Fibroblast of upper back skin (primary cell): Measurements from ENCODE around the gene DLEU7.
A peak's percentile ranks its signal among the peaks of the same experiment; 100 is the strongest.

ENCODE experiments used
- DNase-seq: peaks from one replicate; pipeline ENCODE4 v3.0.0-alpha.2; 2013

The DLEU7 gene

DNA sequence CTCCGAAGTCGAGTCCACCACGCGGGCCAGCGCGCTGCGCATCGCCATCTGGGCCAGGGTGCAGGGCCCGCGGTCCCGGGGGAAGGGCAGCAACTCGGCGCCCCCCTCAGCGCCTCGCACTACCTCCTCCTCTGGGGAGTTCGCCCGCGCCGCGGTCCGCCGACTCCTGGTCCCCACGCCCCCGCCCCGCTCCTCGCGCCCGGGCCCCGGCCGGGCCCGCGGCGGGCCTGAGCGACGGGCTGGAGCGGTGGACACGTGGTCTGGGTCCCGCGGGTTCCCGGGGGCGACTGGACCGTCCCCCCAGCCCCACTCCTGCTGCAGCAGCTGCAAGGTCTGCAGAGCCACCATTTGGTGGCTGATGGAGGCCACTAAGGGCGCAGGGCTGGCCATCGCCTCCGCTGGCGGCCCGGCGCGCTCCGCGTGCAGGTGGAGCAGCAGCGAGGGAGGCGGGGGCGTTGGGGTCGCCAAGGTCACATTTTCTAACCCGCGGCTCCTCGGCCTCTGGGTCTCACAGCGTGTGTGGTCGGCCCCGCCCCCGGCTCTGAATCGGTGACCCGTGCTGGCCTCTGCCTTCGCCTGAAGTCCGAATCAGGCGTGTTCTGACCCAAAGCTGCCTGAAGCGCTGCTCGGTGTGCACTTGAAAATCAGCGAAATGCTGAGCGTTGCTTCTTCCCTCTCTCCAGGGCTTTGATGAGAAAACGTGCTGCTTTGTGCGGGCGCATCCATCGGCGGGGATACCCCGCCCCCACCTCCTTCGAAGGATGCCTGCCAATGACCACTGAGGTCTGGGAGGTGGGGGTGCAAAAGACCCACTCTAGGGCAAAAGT lies at the start of gene DLEU7:
DLEU7 (minus strand) TSS at position 436 of the 827 bp plus-strand sequence; CDS start at position 390, 46 bp downstream.
- DNase-seq = no peak

DNA sequence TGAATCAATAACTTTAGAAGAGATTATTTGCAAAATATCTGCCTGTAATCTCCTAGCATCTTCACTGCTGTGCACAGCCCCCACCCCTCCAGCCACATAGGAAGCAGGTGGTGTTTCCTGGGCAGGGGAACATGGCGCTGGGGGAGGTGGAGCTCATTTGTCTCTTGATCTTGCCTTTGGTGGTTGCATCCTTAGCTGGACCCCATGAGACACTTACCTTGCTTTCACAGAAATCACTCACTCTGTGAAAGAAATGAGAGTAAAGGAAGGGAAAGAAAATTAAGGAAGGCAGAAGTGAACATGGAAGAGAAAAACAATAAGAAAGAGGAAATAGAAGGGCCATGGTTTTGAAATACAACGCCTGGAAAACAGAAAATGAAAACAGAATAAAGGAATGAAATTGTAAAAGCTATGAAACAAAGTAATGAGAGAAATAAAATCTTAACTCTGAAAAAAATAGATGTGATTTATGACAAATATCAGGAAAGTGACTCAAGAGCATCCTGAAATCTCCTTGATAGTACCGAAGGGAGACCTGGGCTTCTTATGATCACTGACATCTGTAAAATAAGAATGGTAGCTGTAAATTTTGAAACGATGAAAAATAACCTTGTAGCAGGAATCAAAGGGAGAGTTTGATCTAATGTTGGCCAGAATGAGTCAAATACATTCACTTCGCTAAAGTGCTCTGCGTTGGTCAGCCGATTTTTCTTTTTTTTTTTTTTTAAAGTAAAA lies 48.9 kb upstream of the DLEU7 start:
- no peak for DNase-seq

DNA sequence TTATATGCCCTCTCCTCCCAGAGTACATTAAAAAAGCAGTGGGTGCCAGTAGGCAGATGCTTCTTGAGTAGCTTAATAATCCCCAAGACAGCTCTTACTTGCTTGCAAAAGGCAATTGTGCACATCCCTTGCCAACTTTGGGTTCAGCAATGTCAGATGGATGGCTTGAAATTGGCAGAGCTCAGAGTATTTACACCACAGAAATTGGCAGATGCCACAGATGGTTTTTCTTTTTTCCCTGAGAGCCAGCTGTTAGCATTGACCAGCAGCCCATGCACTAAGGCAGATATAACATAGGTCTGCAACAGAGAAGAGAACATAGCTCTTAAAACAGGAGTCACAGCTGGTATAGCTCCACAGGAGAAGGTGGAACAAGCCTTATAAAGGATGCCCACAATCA lies 47.7 kb upstream of the DLEU7 start:
- no peak for DNase-seq

DNA sequence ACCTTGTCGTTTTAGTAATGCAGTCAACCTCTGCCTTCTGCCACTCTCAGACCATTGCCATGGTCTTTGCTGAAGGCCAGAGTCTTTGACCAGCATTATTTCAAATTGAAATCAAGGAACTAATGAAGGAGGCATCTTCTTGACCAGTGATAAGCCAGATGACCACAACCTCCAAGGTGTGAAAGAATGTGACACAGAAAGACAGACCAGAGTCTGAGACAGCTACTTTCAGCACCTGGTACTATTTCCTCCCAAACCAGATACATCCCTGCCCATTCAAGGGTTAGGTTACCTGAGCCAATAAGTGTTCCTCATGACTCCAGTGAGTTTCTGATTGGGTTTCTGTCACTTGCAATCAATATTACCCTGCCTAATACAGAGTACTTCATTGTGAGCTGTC lies 45.8 kb upstream of the DLEU7 start:
- DNase-seq = no peak

DNA sequence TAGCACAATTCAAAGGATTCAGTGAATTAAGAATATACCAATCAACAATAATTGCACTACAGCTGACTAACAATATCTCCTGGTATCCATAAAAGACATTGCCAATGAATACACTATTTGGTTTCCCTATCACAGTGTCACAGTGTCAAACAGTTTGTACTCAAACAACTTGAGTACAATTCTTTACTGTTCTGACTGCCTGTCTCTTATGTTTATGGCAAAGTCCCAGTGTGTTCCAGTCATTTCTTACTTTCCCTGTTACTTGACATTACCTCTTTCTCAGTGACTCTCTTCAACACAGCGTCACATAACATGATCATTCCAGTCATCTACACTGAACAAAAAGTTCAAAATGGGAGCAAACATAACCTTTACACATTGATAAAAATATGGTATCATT lies 44.9 kb upstream of the DLEU7 start:
- DNase-seq = no peak

DNA sequence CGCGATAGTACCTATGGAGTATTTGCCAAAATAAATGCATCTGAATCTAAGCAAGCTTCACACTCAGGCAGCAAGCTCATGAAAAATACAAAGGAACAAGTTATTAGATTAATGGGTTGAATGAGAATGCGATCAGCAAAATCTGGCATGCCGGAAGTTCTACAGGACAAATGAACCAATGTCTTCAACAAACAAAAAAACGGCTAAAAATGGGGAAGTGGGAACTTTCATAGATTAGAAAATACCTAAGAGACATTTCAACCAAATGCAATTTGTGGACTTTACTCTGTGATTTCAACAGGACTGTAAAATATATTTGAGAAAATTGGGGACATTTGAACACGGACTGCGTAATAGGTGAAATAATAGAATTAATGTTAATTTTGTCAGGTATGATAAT lies 43.7 kb upstream of the DLEU7 start:
- DNase-seq = no peak

DNA sequence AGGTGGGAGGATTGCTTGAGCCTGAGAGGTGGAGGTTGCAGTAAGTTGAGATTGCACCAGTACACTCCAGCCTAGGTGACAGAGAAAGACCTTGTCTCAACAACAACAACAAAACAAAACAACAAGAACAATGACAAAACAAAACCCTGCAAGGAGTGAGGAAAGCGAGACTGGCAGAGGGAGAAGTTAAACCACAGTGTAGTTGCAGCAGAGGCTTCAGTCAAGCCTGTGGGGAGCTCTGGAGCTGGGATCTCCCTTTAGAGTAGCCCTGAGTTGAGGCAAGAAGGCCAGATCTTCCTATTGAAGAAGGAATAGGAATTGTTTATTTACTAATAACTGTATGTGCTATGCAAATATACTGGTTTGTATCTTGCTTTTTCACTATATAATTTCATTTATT lies 40.8 kb upstream of the DLEU7 start:
- no peak for DNase-seq

DNA sequence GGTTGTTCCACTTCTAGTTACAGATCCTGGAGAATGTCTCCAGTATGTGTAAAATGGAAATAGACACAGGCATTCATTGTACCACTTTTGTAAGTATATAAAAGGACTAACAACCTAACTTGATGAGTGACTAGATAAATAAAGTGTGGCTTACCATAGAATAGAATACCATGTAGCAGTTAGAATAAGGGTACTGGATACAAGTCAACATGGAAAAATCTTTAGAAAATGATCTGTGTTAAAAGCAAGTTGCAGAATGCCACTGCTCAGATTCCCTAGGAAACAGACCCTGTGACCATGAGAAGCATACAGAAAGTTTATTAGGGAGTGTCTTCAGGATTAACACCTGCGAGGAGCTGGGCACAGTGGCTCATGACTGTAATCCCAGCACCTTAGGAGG lies 40.2 kb upstream of the DLEU7 start:
- DNase-seq = no peak

DNA sequence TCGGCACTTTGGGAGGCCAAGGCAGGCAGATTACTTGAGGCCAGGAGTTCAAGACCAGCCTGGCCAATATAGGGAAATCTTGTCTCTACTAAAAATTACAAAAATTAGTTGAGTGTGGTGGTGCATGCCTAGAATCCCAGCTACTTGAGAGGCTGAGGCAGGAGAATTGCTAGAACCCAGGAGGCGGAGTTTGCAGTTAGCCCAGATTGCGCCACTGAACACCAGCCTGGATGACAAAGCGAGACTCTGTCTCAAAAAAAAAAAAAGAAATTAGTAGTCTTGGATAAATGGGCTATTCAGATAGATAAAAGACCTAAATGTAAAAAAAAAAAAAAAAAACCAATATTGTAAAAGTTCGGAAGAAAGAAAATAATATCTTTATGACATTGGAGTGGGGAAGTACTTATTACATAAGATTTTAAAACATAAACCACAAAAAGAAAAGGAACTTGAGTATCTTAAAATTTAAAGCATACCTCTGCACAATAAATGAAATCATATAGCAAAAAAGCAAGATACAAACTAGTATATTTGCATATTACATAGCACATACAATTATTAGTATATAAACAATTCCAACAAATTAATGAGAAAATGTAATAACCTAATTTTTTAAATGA lies 39.4 kb upstream of the DLEU7 start:
- no peak for DNase-seq

DNA sequence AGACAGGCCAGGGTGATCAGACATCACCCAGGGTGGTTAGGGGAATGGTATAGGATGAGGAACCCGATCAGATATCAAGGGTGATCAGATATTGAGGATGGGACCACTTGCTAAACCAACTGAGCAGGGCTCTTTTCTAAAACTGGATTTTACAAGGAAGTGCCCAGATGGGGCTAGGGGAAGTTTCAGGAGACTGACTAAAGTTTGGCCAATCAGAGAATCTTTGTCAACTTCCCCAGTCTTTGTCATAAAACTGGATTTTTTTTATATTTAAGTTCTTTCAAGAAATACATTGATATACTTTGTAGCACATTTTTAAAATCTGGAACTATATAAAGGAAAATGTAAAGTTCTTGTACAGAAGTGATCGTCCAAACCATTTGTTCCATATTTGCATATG lies 30.5 kb upstream of the DLEU7 start:
- DNase-seq = no peak

DNA sequence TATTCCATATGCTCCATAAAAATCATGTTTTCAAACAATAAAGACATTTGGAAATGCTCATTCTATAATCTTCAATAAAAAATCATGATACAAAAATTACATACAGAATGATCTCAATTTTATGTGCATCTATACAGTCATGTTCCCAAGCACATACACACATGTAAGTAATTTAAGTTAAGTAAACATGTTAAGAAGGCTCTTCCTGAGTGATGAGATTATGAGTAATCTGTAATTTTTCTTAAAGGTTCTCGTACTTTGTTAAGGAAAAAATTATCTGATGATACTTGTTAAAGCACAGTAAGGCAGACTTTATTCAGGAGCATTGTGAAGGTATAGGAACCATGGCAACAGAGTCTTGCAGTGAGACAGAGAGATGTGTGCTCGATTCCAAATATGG lies 30.0 kb upstream of the DLEU7 start:
- DNase-seq = peak; percentile 26

DNA sequence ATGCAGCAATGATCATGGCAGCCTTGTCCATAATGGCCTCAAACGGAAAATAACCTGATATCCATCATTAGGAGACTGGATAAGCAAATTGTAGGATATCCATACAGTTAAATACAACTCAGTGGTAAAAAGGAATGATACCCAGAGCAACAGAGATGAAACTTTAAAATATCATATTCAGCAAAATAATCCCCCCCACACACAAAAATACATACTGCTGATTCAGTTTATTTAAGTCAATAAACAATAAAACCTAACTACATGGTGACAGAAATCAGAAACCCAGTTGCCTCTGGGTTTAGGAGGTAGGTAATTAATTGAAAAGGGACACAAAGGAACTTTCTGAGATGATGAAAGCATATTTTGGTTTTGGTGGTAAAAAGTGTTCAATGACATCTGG lies 27.9 kb upstream of the DLEU7 start:
- no peak for DNase-seq

DNA sequence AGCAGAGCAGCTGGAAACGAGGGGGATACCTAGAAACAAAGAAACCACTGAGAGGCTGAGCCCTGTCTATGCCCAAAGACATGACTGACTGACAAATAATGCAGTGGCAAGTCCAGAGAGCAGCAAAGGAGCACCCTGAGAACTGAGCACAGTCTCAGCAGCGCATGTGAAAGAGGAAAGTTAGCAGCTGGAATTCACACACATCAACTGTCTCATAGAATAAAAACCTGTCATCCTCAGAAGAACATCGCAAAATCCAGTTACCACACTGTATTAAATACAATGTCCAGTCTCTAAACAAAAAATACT lies 24.1 kb upstream of the DLEU7 start:
- DNase-seq = no peak

DNA sequence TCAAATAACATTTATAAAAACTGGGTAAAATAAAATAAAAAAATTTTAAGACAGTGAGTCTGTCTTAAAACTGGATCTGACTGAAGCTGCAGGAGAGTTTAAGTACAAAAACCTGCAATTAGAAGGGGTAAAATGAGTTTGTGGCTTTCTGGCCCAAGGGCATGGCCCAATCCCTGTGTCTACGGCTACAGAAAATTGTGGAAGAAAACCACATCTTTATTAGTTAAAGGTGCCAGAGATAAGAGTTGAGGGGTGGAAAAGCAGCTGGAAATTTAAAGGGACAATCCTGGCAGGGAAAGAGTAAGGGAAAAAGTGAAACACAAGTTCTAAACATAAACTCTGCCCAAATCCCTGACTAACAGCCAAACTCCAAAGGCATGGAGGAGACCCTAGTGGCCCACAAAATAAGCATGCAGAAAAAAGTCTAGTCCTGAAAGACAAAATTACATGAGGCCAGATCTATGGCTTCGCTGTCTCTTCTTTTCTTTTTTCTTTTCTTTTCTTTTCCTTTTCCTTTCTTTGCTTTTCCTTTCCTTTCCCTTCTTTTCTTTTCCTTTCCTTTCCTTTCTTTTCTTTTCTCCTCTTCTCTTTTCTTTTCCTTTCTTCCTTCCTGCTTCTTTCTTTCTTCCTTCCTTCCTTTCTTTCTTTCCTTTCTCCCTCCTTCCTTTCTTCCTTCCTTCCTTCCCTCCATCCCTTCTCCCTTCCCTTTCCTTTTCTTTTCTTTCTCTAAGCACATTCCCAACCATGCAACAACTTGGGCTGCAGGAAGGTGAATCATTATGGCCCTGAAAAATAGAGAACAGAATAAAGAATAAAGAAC lies 23.5 kb upstream of the DLEU7 start:
- peak; percentile 10 for DNase-seq

DNA sequence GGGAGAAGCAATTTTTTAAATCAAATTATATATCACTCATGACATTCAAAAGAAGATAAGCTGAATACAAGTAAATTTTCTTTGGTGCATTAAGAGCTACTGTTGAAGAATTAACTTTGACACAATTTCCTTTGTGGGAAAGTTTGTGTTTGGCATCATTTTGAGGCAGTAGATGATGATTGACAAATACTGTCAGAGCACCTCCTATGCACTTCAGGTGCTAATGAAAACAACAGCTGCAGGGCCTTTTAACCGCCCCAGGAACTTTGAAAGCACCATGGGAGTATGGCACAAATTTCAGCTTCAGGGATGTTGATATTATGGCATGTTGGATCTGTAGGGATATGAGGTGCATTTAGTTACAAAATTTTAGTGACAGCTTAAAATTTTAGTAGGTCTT lies 21.0 kb upstream of the DLEU7 start:
- no peak for DNase-seq

DNA sequence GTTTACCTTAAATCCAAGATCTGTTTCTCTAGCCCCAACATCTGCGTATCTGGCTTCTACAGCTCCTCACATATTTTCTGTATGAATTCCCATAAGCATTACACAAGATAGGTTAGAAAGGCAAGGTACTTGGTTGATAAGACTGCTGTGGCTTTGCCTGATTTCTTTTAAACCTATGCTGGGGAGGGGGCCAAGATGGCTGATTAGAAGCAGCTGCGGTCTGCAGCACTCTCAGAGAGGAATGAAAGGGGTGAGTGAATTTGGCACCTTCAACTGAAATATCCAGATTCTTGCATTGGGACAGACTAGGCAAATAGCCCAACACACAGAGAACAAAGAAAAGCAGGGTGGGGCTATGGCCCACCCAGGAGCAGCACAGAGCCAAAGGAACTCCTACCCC lies 12.2 kb upstream of the DLEU7 start:
- DNase-seq = peak; percentile 53

DNA sequence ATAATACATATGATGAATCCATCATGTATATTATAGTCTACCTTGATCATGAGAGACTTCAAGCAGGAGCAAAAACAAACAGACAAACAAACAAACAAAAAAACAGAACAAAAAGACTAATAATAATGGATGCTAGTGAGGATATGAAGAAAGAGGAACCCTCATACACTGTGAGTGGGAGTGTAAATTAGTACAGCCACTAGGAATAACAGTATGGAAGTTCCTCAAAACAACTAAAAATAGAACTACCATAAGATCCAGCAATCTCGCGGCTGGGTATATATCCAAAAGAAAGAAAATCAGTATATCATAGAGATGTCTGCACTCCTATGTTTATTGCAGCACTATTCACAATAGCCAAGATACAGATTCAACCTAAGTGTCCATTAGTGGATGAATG lies 7.0 kb upstream of the DLEU7 start:
- DNase-seq = no peak

DNA sequence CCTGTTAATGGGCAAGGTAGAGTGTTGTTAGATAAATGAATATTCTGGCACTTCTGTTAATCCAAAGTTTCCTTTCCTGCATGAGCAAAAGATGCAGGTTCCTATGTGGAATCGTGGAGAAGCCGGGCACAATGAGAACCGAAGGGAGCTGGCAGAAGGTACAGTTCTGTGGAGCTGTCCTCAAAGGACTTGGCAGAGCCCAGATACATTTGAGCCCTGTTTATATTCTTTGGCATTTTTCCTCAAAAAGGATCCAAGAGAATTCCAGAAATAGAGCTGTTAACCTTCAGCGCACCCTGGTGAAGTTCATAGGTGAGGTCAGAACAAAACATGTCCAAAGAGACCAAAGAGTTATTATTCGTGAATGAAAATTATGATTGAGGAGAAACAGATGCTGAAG lies 4.0 kb upstream of the DLEU7 start:
- no peak for DNase-seq

DNA sequence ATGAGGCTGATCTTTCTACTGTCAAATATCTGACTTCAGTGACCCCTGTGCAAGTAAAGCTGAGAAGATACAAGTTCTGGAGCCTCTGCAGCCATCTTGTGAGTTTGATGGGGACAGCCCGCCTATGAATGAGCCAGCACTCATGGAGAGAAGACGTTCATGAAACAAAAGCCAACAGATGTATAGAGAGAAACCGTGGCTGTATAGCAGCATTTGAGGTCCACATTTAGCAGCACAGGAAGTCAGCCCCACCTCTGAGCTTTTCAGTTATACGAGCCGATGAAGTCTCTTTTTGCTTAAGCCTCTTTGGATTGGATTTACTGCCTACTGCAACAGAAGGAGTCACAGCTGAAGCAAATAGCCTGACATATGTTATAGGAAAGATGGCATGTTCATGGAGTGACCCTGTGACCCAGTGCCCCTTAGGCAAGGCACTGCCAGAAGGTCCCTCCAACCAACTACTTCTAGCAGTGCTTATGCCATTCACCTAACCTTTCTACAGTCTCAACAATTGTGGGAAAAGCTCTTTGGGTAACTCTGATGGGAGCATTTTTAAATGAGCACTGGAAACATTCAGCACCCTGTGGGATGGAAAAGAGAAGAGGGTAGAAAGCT lies 3.5 kb upstream of the DLEU7 start:
- no peak for DNase-seq

DNA sequence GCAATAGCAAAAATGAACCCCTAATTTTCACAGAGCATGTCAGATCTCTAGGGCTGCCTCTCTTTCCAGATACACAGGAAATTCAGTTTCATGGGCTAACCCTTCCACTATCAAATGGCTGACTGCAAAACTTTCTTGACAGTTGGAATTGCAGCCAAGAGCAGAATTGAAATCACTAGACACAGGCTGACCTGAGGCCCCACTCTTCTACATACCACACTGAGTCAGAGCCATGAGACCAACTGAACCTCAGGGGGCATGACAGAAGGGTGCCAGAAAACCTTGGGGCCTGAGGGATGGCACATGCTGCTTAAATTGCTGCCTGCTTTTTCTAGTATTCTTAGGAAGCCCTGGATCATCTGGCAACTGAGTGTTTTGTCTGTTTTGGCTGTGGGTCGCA lies 1.7 kb upstream of the DLEU7 start:
- peak; percentile 27 for DNase-seq

DNA sequence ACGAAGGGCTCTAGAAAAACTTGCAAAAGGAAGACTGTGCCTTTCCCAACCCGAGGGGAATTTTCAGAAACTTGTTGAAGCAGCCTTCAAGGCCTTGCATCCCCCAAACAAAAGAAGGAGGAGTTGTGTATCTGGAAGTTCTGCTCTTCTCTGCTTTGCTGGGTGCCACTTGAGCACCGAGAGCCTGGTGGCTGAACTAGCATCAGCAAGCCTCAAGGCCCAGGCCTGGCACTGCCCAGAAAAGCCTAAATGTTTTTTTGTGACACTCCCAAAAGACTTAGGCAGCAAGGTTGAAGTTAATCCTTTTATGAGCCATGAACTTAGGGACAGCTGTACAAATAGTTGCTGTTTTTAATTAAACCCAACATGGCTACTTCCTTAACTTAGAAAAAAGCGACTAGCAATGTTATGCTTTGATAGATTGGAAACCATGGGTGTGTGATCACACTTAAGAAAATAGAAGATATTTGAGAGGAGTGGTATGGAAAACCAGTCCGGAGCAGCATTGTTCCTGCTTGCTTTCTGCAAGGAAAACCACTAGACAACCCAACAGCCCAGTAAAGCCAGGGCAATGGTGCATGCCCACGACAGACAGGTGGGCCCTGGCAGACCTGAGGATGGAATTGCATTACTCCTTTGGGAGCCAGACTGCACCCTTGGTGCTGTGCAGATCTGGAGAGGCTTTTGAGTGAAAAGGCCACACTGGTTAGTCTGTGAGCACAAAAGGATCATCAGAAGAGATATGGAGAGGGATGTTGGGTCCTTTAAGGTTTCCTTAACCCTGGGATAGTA lies 788 bp upstream of the DLEU7 start:
- DNase-seq = no peak

DNA sequence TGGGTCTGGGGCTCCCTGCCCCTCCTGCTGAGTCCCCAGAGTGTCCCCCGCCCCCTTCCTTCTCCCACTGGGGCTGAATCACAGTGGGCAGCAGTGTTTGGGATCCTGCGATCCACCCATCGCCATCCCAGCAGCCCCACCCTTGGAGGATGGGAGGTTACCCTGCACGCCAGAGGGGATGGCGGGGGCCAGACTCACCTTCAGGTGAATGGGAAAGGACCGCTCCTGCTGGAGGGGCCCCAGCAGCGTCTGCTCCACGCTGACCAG lies 569 bp downstream of the DLEU7 start:
- no peak for DNase-seq
